Measurements from ENCODE around the gene UNC13C. TPM values are rescaled to one million over a fixed set of nuclear protein-coding genes. Genes with fewer than 3 reads are reported as not detected.

UNC13C gene
- total and polyA plus RNA-seq, 10 of the 15 experiments (the other 5 are each of a cell fraction or from before 2014, with no cell fraction given): 9.9 to 81.3 (median 25.0) TPM

DNA sequence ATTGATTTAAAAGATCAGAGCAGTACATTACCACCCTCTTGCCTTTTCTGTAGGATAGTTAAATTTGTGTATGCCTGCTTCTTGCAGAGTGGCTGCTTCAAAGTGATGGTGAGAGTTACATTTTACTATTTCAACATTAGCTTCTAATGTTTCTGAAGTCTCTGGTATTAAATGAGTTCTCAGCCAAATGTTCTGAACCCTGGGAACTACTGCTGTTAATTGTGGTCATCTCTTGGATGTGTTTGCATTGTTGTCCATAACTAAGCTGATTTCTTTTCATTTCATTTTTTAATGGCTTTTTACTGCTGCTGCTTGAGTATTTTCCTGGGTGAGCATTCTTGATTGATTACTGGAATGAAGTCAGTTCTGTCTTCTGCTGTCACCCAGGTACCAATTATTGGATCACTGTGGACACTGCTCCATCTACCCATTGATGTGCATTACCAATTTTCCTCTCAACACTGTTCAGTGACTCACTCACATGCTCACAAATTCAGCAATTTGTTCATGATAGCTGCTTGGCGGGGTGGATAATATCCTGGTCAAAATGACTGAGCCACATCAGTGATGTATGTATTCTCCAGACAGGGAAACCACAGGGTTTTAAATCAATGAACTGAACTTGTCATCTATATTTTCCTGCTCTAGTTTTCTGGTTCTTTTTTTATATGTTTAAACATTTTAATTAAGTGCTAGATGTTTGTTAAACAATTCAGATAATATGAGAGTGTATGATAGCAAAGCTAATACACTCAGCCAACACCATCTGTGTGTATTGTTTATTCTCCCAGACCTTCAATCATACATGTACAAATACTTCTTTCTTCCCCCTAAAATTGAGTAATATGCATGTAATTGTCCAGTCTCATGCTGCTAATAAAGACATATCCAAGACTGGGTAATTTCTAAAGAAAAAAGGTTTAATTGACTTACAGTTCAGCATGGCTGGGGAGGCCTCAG, 630.9 kb downstream of the UNC13C start:
- H3K4me2 ChIP-seq (ENCODE audit: control insufficient read depth, insufficient read depth): no peak overlapping the region
- H3K4me1 ChIP-seq (ENCODE audit: control insufficient read depth, insufficient read depth, low read length): no peaks in the 10 kb centered on the region
- ATAC-seq (no peak), DNase-seq (ENCODE audit: low read depth, low spot score) (no peak), FAIRE-seq (no peak)
- H3K27me3 ChIP-seq (replicated peaks in 1 of 2; ENCODE audit: control insufficient read depth in 2 of 2, insufficient read depth in 2 of 2, low read length in 1 of 2): no peaks in the 10 kb centered on the region
- RAD21 ChIA-PET (ENCODE audit: unreplicated experiment): interaction anchor here (1.4 kb wide), 1 partner anchor 11 kb away, joined by 4 read pairs; no protein-coding TSS in a partner anchor
- no peak overlapping the region for H3K9ac ChIP-seq (ENCODE audit: control insufficient read depth, insufficient read depth, low read length)
- intact Hi-C loops (cut with micrococcal nuclease; ENCODE audit: unreplicated experiment) (no loop called here), in situ Hi-C loops (cut with MboI) (no loop called here)
- CTCF ChIA-PET: interaction anchor here (0.6 to 2.1 kb wide), 4 partner anchors 8 to 87 kb away, joined by 3 to 7 read pairs (median 3); no protein-coding TSS in a partner anchor
- POLR2A ChIA-PET: no interaction called here
- no peaks in the 10 kb centered on the region for H3K79me2 ChIP-seq (ENCODE audit: control insufficient read depth, insufficient read depth, low read length)
- H2AFZ ChIP-seq (ENCODE audit: control insufficient read depth, low read depth, low read length): no peak overlapping the region
- peaks cover 0 to 5% of the 10 kb centered on the region in 2 experiments; a peak in 2 of 4 replicates for H3K36me3 ChIP-seq (ENCODE audit: control insufficient read depth in 2 of 2, insufficient read depth in 2 of 2, low read length in 1 of 2)
- WGBS (ENCODE audit: insufficient coverage, insufficient replicate concordance, low lambda C conversion rate, missing lambda C conversion rate): 19% methylated on average over 1 of the region's 1 CpG
- no peak overlapping the region for H3K4me3 ChIP-seq
- SMC1A ChIA-PET (ENCODE audit: uncharacterized antibody, unreplicated experiment): interaction anchor here (1.0 to 3.8 kb wide), 5 partner anchors 8 to 49 kb away, joined by 3 to 23 read pairs (median 4); no protein-coding TSS in a partner anchor
- no peak overlapping the region for H3K27ac ChIP-seq (ENCODE audit: control insufficient read depth, insufficient read depth)
- BruUV-seq (replicated peaks): no TSS peak
- no peaks in the 10 kb centered on the region for H3K9me3 ChIP-seq (replicated peaks; ENCODE audit: control insufficient read depth, insufficient read depth, low read length)
- no peak for TF ChIP-seq CREM (IDR thresholded peaks at IDR 0.05; ENCODE audit: low read depth)
- TF ChIP-seq HDGF (IDR thresholded peaks at IDR 0.05): no peak
- TF ChIP-seq, protein P1, sequence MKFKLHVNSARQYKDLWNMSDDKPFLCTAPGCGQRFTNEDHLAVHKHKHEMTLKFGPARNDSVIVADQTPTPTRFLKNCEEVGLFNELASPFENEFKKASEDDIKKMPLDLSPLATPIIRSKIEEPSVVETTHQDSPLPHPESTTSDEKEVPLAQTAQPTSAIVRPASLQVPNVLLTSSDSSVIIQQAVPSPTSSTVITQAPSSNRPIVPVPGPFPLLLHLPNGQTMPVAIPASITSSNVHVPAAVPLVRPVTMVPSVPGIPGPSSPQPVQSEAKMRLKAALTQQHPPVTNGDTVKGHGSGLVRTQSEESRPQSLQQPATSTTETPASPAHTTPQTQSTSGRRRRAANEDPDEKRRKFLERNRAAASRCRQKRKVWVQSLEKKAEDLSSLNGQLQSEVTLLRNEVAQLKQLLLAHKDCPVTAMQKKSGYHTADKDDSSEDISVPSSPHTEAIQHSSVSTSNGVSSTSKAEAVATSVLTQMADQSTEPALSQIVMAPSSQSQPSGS (IDR thresholded peaks at IDR 0.05; ENCODE audit: low read length): no peak
- no peak for TF ChIP-seq RELA (IDR thresholded peaks at IDR 0.05; ENCODE audit: borderline replicate concordance, partially characterized antibody)
- no peak for TF ChIP-seq DPF2 (IDR thresholded peaks at IDR 0.05)
- TF ChIP-seq STAT1 (conservative IDR thresholded peaks at IDR 0.05): no peak
- TF ChIP-seq SREBF1 (IDR thresholded peaks at IDR 0.05; ENCODE audit: low read length): no peak
- no peak for TF ChIP-seq NFIC (IDR thresholded peaks at IDR 0.05; ENCODE audit: low read depth, low read length)
- TF ChIP-seq SUPT20H (IDR thresholded peaks at IDR 0.05; ENCODE audit: borderline replicate concordance, control insufficient read depth, low read depth, low read length): no peak
- TF ChIP-seq, protein P2, sequence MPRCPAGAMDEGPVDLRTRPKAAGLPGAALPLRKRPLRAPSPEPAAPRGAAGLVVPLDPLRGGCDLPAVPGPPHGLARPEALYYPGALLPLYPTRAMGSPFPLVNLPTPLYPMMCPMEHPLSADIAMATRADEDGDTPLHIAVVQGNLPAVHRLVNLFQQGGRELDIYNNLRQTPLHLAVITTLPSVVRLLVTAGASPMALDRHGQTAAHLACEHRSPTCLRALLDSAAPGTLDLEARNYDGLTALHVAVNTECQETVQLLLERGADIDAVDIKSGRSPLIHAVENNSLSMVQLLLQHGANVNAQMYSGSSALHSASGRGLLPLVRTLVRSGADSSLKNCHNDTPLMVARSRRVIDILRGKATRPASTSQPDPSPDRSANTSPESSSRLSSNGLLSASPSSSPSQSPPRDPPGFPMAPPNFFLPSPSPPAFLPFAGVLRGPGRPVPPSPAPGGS (IDR thresholded peaks at IDR 0.05; ENCODE audit: borderline replicate concordance, insufficient read depth, low read depth, low read length, poor library complexity, severe bottlenecking): no peak
- TF ChIP-seq WRNIP1 (IDR thresholded peaks at IDR 0.05; ENCODE audit: borderline replicate concordance, low read depth, low read length): no peak
- H4K20me1 ChIP-seq (ENCODE audit: control insufficient read depth, insufficient read depth): no peaks in the 10 kb centered on the region

Data from GM12878 (cell line).